Keratinocyte (primary cell): ENCODE data around the gene PCSK2. TPM values are rescaled to one million over a fixed set of nuclear protein-coding genes. Genes with fewer than 3 reads are reported as not detected.

Experiments
- DNase-seq: peaks from one replicate; pipeline ENCODE4 v3.0.0-alpha.2; 2011; ENCODE audit warnings: low read depth, missing footprints, low spot score
- FAIRE-seq: peaks from 2 replicates; lab custom pipeline; 2011; peaks lifted over from hg19 to GRCh38; lab: Jason Lieb, UNC
- H2AFZ ChIP-seq: 2 replicates; pipeline ENCODE4 v1.6.0; 2012; ENCODE audit warnings: low read length, control low read depth, inconsistent platforms; ENCODE audit not compliant: control insufficient read depth
- H3K27ac ChIP-seq: 2 replicates; pipeline ENCODE4 v1.5.1; 2011; ENCODE audit warnings: low read length; ENCODE audit not compliant: control insufficient read depth, insufficient read depth
- H3K27me3 ChIP-seq: 3 replicates; pipeline ENCODE4 v1.6.0; 2011; ENCODE audit warnings: low read length; ENCODE audit not compliant: control insufficient read depth, insufficient read depth; ENCODE audit errors: extremely low read depth
- H3K36me3 ChIP-seq, 2 experiments: 2 replicates in 1 of 2; 3 replicates in 1 of 2; pipeline ENCODE4 v1.5.1; 2011; ENCODE audit warnings: low read length in 2 of 2, mild to moderate bottlenecking in 1 of 2; ENCODE audit not compliant: control insufficient read depth in 2 of 2, insufficient read depth in 2 of 2; ENCODE audit errors: extremely low read depth in 1 of 2
- H3K4me1 ChIP-seq: 3 replicates; pipeline ENCODE4 v1.5.1; 2011; ENCODE audit warnings: low read length; ENCODE audit not compliant: control insufficient read depth, insufficient read depth; ENCODE audit errors: extremely low read depth
- H3K4me2 ChIP-seq: 3 replicates; pipeline ENCODE4 v1.6.0; 2011; ENCODE audit warnings: low read depth, low read length; ENCODE audit not compliant: control insufficient read depth, insufficient read depth; ENCODE audit errors: extremely low read depth
- H3K4me3 ChIP-seq, 3 experiments: fragments of 200-600 bp in 1 of 3; sonication (generic) in 1 of 3; 2 replicates in 2 of 3; 3 replicates in 1 of 3; pipeline ENCODE4 v1.5.1; 2011 to 2016; ENCODE audit warnings: low read length in 3 of 3, mild to moderate bottlenecking in 3 of 3, control low read depth in 2 of 3, inconsistent platforms in 1 of 3, low read depth in 1 of 3, mixed read lengths in 1 of 3, mixed run types in 1 of 3, moderate library complexity in 1 of 3; ENCODE audit not compliant: control insufficient read depth in 2 of 3, insufficient read depth in 2 of 3; ENCODE audit errors: extremely low read depth in 1 of 3
- H3K79me2 ChIP-seq: 2 replicates; pipeline ENCODE4 v1.6.0; 2012; ENCODE audit warnings: low read length; ENCODE audit not compliant: control insufficient read depth, insufficient read depth
- H3K9ac ChIP-seq: 3 replicates; pipeline ENCODE4 v1.6.0; 2011; ENCODE audit warnings: low read length; ENCODE audit not compliant: control insufficient read depth, insufficient read depth; ENCODE audit errors: extremely low read depth
- H3K9me1 ChIP-seq: 3 replicates; pipeline ENCODE4 v1.6.0; 2011; ENCODE audit warnings: low read length; ENCODE audit not compliant: control insufficient read depth, insufficient read depth; ENCODE audit errors: extremely low read depth
- H3K9me3 ChIP-seq: 2 replicates; pipeline ENCODE4 v1.5.1; 2012; ENCODE audit warnings: low read depth, low read length; ENCODE audit not compliant: control insufficient read depth
- H4K20me1 ChIP-seq: 3 replicates; pipeline ENCODE4 v1.6.0; 2011; ENCODE audit warnings: low read length; ENCODE audit not compliant: control insufficient read depth, insufficient read depth; ENCODE audit errors: extremely low read depth
- CTCF ChIP-seq, 3 experiments: IDR thresholded peaks in 1 of 3; conservative IDR thresholded peaks in 1 of 3; optimal IDR thresholded peaks in 1 of 3; 2 replicates in 2 of 3; 3 replicates in 1 of 3; pipeline versions ENCODE3 to v1.5.1; 2011; ENCODE audit warnings: low read length in 3 of 3, mild to moderate bottlenecking in 3 of 3, moderate library complexity in 2 of 3, control low read depth in 1 of 3, inconsistent platforms in 1 of 3; ENCODE audit not compliant: insufficient read depth in 2 of 3; ENCODE audit errors: extremely low read depth in 1 of 3
- EZH2 ChIP-seq: IDR thresholded peaks from one replicate; pipeline ENCODE4 v1.6.1; 2012; ENCODE audit warnings: inconsistent platforms, mild to moderate bottlenecking, low read length, moderate library complexity
- dilution Hi-C: fragments of 300-500 bp; cut with MboI; formaldehyde crosslinking; loops from one replicate; pipeline ENCODE4 v1.7.0; 2020; ENCODE audit warnings: low sequenced_read_pairs; ENCODE audit not compliant: extremely low pct_ligation_motif_present
- polyA plus RNA-seq, 5 experiments: library from polyadenylated mRNA; depleted of rRNA in 3 of 5; stranded (reverse) in 3 of 5; stranded (forward) in 1 of 5; unstranded in 1 of 5; fragments of >200 nt; gene quantifications; 1 replicate in 1 of 5; 2 replicates in 3 of 5; 3 replicates in 1 of 5; pipeline versions ENCODE4 v1.2.1 to v1.2.3, GENCODE V29; 2011 to 2012; ENCODE audit warnings: missing spikeins in 2 of 5, low read depth in 1 of 5, low replicate concordance in 1 of 5

The PCSK2 gene
- polyA plus RNA-seq, 1 donor (not counting 4 experiments of a cell fraction or from before 2014, with no cell fraction given): not detected

- TF ChIP-seq EZH2 (no peak), CTCF (optimal IDR thresholded peaks at IDR 0.05 in 1 of 3, IDR thresholded peaks at IDR 0.05 in 1 of 3, conservative IDR thresholded peaks at IDR 0.05 in 1 of 3; ENCODE audit: extremely low read depth in 1 of 3, insufficient read depth in 2 of 3, low read length in 3 of 3) (no peak)
- Histone ChIP-seq H3K36me3 (no peaks in the 10 kb centered on the region), H3K27me3 (no peaks in the 10 kb centered on the region), H3K9me3 (no peaks in the 10 kb centered on the region), H3K27ac (no peak overlapping the region), H3K4me2 (no peak overlapping the region), H3K9ac (no peak overlapping the region), H4K20me1 (no peaks in the 10 kb centered on the region), H2AFZ (no peak overlapping the region), H3K4me1 (no peaks in the 10 kb centered on the region), H3K9me1 (no peaks in the 10 kb centered on the region), H3K4me3 (no peak overlapping the region), H3K79me2 (no peaks in the 10 kb centered on the region)
- DNase-seq (no peak), FAIRE-seq (no peak)
- dilution Hi-C loops: no loop called here
Measured at GRCh38 chr20:17304774-17305173, 77.9 kb downstream of the PCSK2 start.

- Histone ChIP-seq H3K79me2 (no peaks in the 10 kb centered on the region), H2AFZ (no peak overlapping the region), H3K4me2 (no peak overlapping the region), H3K27ac (no peak overlapping the region), H3K4me1 (no peaks in the 10 kb centered on the region), H3K9ac (no peak overlapping the region), H3K4me3 (no peak overlapping the region), H3K9me1 (no peaks in the 10 kb centered on the region), H3K9me3 (no peaks in the 10 kb centered on the region), H4K20me1 (no peaks in the 10 kb centered on the region), H3K27me3 (no peaks in the 10 kb centered on the region), H3K36me3 (no peaks in the 10 kb centered on the region)
- TF ChIP-seq EZH2 (no peak), CTCF (optimal IDR thresholded peaks at IDR 0.05 in 1 of 3, IDR thresholded peaks at IDR 0.05 in 1 of 3, conservative IDR thresholded peaks at IDR 0.05 in 1 of 3; ENCODE audit: extremely low read depth in 1 of 3, insufficient read depth in 2 of 3, low read length in 3 of 3) (no peak)
- no peak for DNase-seq
- dilution Hi-C loops: no loop called here
- FAIRE-seq: no peak
Measured at GRCh38 chr20:17306427-17306826, 79.6 kb downstream of the PCSK2 start.
